Activated T-helper 9 cell treated with anti-CD3 and anti-CD28 coated beads, Interleukin-2, amount 50 U/mL, for 16 hours (primary cell): ENCODE results near the gene SBF2.
"Not testable (repeated sequence)": the region's sequence is repeated elsewhere in the genome, so short reads cannot be mapped to it uniquely, and the experiment has no call there.

Source experiments
- DNase-seq: peaks from one replicate; pipeline ENCODE4 v3.0.0-alpha.2; 2020; ENCODE audit warnings: low read depth

Gene SBF2

GRCh38 chr11:10117709-10118351, 176.2 kb downstream of the SBF2 start:
- no peak for DNase-seq

DNA sequence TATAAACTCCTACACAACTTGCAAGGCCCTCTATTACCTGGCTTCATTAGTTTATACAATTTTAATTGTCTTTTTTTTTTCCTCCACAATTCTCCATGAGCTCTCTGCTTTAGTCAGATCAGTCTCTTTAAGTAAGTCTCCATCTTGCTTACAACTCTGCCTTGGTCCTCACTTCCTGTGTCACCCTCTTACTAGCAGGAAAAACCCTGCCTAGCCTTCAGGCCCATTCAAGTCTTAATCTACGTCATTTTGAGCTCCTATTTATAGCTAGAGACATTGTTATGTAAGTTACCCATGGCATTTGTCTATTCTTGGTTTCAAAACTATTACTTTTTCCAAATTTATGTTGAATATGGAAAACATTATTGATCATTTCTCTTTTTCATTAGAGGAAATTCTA, 177.4 kb downstream of the SBF2 start:
- DNase-seq = no peak

DNA sequence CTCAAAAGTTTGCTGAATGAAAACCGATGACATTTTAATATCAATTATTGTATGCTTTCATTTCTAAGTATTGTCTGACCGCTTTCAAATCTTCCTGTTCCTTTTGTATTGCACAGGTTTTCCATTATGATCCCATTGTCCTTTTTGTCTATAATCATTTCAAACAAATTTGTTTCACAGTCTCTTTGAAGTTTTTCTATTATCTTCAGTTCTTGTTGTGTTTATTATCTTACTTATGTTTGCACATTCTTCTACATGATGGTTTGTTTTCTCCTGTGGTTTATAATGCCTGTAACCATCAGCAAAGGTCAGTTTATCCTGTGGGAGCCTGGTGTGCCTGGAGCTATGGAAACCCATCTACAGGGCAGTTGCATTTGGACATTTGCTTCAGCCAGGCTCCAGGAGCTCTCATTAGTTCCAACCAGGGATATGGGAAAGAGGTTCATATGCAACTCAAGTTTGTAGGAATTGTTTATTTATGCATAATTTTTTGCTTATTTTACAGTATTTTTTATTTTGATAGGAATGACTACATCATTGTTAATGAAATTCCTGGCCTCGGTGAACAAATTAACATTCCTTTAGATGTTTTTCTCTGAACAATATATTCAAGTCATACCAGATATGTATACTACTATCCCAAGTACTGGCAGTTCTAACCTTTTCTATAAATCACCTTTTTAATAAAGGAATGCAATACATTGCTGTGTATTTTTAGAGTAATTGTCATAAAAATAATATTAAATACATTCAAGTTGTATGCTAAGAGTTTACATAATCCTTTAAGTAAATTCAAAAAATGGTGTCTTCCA, 179.2 kb downstream of the SBF2 start:
- DNase-seq = no peak

DNA sequence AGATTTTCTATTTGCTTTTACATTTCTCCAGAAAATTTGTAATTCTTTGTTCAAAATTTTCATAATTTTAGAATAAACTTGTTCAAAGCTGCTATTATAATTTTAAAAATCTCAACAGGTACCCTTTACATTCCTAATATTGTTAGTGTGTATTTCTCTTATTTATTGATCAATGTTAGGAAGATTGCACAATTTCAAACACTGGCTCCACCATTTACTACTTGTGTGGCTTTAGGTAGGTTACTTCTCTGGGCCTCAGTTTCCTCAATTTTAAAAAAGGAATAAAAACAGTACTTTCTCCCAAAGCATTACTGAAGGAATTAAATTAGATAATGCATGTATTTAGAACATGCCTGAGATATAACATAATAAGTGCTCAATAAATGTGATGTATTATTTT, 180.2 kb downstream of the SBF2 start:
- no peak for DNase-seq

DNA sequence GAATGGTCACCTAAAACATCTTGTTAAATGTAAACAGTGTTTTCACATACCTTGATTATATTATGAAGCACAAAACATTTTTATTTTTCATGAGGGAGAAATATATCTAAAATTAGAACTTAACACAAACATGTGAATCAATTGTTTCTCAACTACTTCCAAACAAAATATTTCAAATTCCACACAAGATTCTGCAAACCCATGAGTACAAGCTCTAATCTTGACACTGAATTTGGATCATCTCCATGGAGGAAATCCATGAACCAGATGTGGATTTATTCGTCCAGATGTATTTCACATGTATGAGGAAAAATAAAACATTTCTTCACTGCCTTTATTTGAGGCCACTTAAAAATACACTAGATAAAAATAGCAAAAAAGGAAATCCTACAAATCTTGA, 184.2 kb downstream of the SBF2 start:
- DNase-seq = no peak

GRCh38 chr11:10108915-10109680, 184.9 kb downstream of the SBF2 start:
- DNase-seq = no peak

GRCh38 chr11:10107497-10107896, 186.5 kb downstream of the SBF2 start:
- no peak for DNase-seq

DNA sequence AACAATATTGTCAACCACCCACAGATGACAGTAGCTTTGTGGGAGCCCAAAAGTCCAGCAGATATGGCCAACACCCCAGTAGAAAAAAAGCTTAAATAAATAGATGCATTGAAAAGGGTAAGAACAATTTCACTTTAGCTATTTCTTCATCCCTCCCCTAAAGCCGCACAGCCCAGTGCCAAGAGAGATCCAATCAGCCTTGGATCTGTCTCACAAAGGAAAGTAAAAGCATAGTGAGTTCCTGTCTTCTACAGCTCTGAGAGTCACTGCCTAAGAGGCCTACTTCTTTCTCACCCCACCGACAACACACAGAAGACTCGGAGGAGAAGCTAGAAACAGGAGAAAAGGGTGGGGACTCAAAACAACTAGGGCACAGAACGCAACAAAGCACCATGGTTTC, 196.4 kb downstream of the SBF2 start:
- no peak for DNase-seq

DNA sequence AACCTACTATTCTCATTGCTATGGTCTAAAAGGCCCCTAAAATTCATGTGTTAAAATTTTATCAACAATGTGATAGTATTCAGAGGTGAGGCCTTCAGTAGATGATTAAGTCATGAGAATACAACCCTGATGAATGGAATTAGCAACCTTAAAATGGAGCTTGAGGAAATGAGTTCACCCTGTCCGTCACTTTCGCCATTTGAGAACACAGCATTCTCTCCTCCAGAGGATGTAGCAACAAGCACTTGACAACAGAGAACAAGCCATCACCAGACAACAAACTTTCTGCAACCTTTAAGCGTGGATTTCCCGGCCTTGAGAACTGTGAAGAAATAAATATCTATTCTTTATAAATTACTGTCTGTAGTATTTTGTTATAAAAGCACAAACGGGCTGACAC, 197.0 kb downstream of the SBF2 start:
- DNase-seq = no peak

DNA sequence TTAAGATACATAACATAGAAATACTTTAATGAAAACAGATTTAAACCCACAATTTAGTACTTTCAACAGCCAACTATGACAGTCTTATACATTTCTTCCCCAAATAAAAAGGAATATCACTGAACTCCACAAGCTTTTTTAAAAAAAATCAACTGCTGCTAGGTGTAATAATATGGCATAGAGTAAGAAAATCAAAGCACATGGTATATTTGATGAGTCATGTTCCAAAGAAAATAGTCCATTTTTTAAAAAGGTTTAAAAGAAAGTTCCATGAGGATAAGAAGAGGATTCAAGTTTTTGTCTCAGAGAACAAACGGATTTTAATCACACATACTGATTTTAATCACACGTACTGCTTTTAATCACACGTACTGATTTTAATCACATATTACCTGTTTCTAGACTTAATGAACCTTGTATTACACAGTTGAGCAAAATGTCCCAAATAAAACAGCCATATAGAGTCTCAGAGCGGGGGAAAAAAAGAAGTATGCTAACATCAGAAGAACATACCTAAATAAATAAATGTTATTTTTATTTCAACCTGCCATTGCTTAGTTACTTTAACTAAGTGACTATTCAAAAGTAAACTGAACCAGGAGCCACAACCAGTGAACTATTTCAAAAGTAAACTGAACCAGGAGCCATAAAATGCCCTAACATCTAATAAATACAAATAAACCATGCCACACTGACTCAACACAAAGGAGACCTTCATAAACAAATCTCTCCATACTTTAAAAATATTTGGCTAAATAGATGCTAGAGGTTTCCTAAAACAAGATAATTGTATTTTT, 198.4 kb downstream of the SBF2 start:
- no peak for DNase-seq

DNA sequence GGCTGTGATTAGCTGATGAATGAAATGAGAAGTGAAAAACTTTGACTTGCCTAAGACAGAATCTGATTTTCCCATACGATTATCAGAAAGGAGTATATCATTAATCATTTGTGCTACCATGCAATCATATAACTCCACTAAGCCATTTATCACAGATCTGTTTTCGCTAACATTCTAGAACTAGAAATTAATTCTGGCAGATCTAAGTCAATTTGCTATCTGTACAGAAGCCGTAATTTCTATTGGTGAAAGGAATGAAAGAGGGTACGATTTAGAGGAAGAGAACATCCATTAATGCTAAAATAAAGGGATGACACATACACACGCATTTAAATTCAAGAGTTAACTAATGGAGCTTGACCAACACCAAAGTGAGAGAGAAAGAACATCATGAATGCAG, 201.6 kb downstream of the SBF2 start:
- DNase-seq = no peak

DNA sequence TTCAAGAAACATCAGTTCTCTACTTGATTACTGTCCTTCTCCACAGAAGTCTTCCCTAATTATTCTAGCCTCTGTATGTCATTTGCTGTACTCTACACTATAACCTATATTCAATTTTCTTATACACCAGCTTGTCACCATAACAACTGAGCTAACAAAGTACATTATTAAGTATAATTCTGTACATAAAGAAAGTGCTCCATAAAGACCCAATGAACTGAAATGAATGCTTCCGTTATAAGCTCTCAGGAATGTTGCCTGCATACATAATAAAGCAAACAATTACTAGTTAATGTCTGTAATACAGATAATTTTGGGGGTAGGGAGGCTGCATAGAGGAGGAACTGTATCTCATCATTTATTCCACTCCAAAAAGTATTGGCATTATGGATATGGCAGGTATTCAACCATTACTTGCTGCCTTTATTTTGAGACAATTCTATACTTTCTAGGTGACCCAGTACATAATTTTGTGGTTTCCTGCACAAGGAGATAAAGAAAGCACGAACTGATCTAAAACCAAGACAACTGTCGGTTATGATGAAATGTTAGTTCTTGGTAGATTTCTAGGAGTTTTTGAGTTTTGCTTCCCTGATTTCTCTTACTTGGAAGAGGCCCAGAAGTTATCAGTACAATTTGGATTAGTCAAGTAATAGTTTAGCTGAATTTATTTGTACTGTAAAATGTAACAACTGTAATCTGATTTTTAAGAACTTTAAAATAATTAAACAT, 202.5 kb downstream of the SBF2 start:
- DNase-seq = no peak

DNA sequence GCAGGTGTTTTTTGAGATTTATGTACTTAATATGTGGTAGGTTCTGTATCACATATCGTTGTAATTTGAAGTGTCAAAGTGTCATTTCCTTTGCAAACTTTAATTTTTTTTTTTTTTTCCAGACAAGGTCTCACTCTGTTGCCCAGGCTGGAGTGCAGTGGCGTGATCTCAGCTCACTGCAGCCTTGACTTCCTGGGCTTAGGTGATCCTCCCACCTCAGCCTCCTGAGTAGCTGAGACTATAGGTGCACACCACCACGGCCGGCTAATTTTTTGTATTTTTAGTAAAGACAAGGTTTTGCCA, 206.1 kb downstream of the SBF2 start:
- not testable (repeated sequence) for DNase-seq

DNA sequence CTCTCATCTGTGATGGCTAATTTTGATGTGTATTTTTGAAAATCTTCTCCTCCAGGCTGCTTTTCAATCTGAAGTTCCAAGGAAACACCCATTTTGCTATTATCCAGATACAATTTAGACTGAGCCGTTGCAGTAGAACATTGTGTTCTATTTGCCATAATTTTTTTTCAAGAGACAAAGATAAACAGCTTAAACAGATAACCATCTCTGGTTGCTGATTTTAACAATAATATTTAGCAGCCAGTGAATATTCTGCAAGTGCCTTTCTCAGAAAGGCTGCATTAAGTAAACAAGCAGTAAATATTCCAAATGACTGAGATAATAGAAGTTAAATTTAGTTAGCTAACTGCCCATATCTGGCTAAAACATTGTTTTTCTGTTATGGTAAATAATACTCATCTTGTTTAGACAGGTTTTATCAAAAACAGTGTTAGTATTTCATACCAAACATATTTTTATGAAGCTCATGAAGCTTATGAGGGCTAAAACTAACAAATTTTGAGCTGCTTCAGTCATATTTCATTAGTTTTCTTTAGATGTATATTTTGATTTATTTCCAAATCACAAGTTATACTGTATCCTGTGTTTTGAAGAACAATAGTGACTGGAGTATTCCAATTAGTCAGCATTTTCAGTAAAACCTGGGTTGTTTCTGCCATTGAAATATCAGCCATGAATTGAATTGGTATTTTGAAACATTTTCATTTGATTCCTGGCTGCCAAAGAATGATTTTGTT, 206.7 kb downstream of the SBF2 start:
- no peak for DNase-seq

DNA sequence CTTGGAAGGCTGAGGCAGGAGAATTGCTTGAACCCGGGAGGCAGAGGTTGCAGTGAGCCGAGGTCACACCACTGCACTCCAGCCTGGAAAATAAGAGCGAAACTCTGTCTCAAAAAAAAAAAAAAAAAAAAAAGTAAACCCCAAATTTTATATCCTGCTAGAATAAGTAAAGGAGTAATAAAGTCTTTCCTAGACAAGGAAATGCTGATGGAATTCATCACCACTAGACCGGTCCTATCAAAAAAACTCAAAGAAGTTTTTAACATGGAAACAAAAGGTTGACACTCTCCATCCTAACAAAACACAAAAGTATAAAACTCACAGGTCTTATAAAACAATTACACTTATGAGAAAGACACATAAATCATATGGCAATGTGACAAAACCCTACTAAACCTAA, 213.9 kb downstream of the SBF2 start:
- DNase-seq = no peak

- DNase-seq = no peak
Measured at GRCh38 chr11:10076458-10077141, 217.4 kb downstream of the SBF2 start.

DNA sequence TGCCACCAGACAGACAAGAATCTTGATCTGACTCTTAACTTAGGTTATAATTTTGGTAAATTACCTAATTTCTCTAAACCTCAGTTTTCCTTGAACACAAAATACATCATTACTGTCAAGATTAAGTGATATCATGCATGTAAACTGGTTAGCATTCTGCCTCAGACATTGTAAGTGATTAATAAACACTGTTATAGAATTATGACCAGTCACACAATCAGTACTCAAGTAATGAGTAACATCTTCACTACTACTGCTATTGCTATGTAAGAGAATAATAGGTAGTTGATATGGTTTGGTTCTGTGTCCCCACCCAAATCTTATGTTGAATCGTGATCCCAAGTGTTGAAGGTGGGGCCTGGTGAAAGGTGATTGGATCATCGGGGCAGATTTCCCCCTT, 218.9 kb downstream of the SBF2 start:
- DNase-seq = no peak

GRCh38 chr11:10072841-10073240, 221.2 kb downstream of the SBF2 start:
- DNase-seq = no peak

DNA sequence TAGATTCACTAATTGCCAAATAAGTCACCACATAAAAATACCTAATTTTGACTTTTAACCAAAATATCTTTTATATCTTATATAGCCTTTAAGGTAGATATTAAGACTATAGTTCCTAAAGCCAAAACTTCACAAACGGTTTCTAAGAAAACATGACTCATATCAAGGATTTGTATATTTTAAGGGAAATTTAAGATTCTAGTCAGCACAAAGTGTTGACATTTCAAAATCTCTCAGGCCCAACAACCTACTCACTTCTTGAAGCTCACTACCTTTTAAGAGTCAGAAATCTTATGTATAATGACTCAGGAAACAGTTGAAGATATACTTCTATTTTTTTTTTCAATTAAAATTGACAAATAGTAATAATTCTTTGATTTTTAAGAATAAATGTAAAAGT, 221.9 kb downstream of the SBF2 start:
- DNase-seq = no peak

DNA sequence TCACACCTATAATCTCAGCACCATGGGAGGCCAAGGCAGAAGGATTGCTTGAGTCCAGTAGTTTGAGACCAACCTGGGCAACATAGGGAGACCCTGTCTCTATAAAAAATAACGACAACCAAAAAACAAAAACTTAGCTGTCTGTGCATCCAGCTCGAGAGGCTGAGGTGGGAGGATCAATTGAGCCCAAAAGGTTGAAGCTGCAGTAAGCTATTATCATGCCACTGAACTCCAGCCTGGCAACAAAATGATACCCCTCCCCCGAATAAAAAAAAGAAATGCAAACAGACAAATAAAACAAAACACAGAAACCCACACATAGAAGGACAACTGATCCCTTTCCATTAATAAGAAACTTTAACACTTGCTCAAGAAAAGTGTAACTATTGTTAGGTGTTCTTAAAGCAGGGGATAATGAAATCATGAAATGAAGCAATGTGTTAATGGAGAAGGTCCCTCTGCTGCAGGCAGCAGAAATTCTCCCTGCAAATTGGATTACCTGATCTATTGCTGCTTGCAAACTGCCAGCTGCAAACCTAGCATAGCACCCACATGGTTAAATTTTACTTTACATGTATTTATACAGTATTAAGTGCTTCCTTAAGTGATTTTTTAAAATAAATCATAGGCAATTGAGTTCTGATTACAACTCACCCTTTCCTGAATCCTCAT, 226.3 kb downstream of the SBF2 start:
- DNase-seq = no peak
